RPMI8226 (cell line): ENCODE data around the gene SLC7A6OS.

ENCODE experiments used
- DNase-seq: peaks from one replicate; pipeline ENCODE4 v3.0.0-alpha.2; 2015

SLC7A6OS gene

GRCh38 chr16:68249371-68249770 lies 61.4 kb downstream of the SLC7A6OS start:
- no peak for DNase-seq
